Measurements from ENCODE around the gene INPP4A. TPM values are rescaled to one million over a fixed set of nuclear protein-coding genes. Genes with fewer than 3 reads are reported as not detected.

INPP4A gene
- polyA plus RNA-seq, 1 donor (not counting 4 experiments of a cell fraction or from before 2014, with no cell fraction given) = 10.7 TPM

- dilution Hi-C loops (cut with MboI; ENCODE audit: extremely low pct_ligation_motif_present, low sequenced_read_pairs) = no loop called here
- peaks cover 18% of the 10 kb centered on the region for H3K79me2 ChIP-seq (ENCODE audit: control insufficient read depth, insufficient read depth, low read length)
Observed at GRCh38 chr2:98469862-98470544, 25.3 kb downstream of the INPP4A start.

GRCh38 chr2:98470851-98471255, 26.2 kb downstream of the INPP4A start:
- FAIRE-seq = no peak
- H3K9me1 ChIP-seq (ENCODE audit: control insufficient read depth, extremely low read depth, insufficient read depth, low read length) = peaks cover 2% of the 10 kb centered on the region
- H3K27me3 ChIP-seq (ENCODE audit: control insufficient read depth, extremely low read depth, insufficient read depth, low read length) = no peaks in the 10 kb centered on the region
- TF ChIP-seq EZH2 (IDR thresholded peaks at IDR 0.05; ENCODE audit: low read length) = no peak
- TF ChIP-seq, protein P1, sequence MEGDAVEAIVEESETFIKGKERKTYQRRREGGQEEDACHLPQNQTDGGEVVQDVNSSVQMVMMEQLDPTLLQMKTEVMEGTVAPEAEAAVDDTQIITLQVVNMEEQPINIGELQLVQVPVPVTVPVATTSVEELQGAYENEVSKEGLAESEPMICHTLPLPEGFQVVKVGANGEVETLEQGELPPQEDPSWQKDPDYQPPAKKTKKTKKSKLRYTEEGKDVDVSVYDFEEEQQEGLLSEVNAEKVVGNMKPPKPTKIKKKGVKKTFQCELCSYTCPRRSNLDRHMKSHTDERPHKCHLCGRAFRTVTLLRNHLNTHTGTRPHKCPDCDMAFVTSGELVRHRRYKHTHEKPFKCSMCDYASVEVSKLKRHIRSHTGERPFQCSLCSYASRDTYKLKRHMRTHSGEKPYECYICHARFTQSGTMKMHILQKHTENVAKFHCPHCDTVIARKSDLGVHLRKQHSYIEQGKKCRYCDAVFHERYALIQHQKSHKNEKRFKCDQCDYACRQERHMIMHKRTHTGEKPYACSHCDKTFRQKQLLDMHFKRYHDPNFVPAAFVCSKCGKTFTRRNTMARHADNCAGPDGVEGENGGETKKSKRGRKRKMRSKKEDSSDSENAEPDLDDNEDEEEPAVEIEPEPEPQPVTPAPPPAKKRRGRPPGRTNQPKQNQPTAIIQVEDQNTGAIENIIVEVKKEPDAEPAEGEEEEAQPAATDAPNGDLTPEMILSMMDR (optimal IDR thresholded peaks at IDR 0.05 in 1 of 3, IDR thresholded peaks at IDR 0.05 in 1 of 3, conservative IDR thresholded peaks at IDR 0.05 in 1 of 3; ENCODE audit: extremely low read depth in 1 of 3, insufficient read depth in 2 of 3, low read length in 3 of 3) = no peak
- no peaks in the 10 kb centered on the region for H3K9me3 ChIP-seq (ENCODE audit: control insufficient read depth, low read depth, low read length)
- no peak overlapping the region for H3K27ac ChIP-seq (ENCODE audit: control insufficient read depth, insufficient read depth, low read length)
- no peaks in the 10 kb centered on the region for H3K36me3 ChIP-seq (ENCODE audit: control insufficient read depth in 2 of 2, extremely low read depth in 1 of 2, insufficient read depth in 2 of 2, low read length in 2 of 2)
- dilution Hi-C loops (cut with MboI; ENCODE audit: extremely low pct_ligation_motif_present, low sequenced_read_pairs) = no loop called here
- peaks cover 16% of the 10 kb centered on the region for H3K4me1 ChIP-seq (ENCODE audit: control insufficient read depth, extremely low read depth, insufficient read depth, low read length)
- no peak overlapping the region for H2AFZ ChIP-seq (ENCODE audit: control insufficient read depth, low read length)
- no peak overlapping the region for H3K9ac ChIP-seq (ENCODE audit: control insufficient read depth, extremely low read depth, insufficient read depth, low read length)
- H3K4me2 ChIP-seq (ENCODE audit: control insufficient read depth, extremely low read depth, insufficient read depth, low read depth, low read length) = no peak overlapping the region
- DNase-seq (ENCODE audit: low read depth, low spot score) = no peak
- peaks cover 3% of the 10 kb centered on the region for H4K20me1 ChIP-seq (ENCODE audit: control insufficient read depth, extremely low read depth, insufficient read depth, low read length)
- peaks cover 16% of the 10 kb centered on the region for H3K79me2 ChIP-seq (ENCODE audit: control insufficient read depth, insufficient read depth, low read length)
- H3K4me3 ChIP-seq (ENCODE audit: control insufficient read depth in 2 of 3, extremely low read depth in 1 of 3, insufficient read depth in 2 of 3, low read depth in 1 of 3, low read length in 3 of 3) = no peak overlapping the region

More at GRCh38 chr2:98469862-98470544, 25.3 kb downstream of the INPP4A start:
- H2AFZ ChIP-seq (ENCODE audit: control insufficient read depth, low read length) = no peak overlapping the region
- H4K20me1 ChIP-seq (ENCODE audit: control insufficient read depth, extremely low read depth, insufficient read depth, low read length) = peaks cover 3% of the 10 kb centered on the region
- H3K9me3 ChIP-seq (ENCODE audit: control insufficient read depth, low read depth, low read length) = no peaks in the 10 kb centered on the region
- no peak for TF ChIP-seq EZH2 (IDR thresholded peaks at IDR 0.05; ENCODE audit: low read length)
- TF ChIP-seq, protein P1 (optimal IDR thresholded peaks at IDR 0.05 in 1 of 3, IDR thresholded peaks at IDR 0.05 in 1 of 3, conservative IDR thresholded peaks at IDR 0.05 in 1 of 3; ENCODE audit: extremely low read depth in 1 of 3, insufficient read depth in 2 of 3, low read length in 3 of 3) = no peak
- DNase-seq (ENCODE audit: low read depth, low spot score) (no peak), FAIRE-seq (no peak)
- H3K9me1 ChIP-seq (ENCODE audit: control insufficient read depth, extremely low read depth, insufficient read depth, low read length) = peaks cover 2% of the 10 kb centered on the region
- no peak overlapping the region for H3K4me2 ChIP-seq (ENCODE audit: control insufficient read depth, extremely low read depth, insufficient read depth, low read depth, low read length)
- no peak overlapping the region for H3K4me3 ChIP-seq (ENCODE audit: control insufficient read depth in 2 of 3, extremely low read depth in 1 of 3, insufficient read depth in 2 of 3, low read depth in 1 of 3, low read length in 3 of 3)
- H3K27me3 ChIP-seq (ENCODE audit: control insufficient read depth, extremely low read depth, insufficient read depth, low read length) = no peaks in the 10 kb centered on the region
- no peak overlapping the region for H3K9ac ChIP-seq (ENCODE audit: control insufficient read depth, extremely low read depth, insufficient read depth, low read length)
- no peaks in the 10 kb centered on the region for H3K36me3 ChIP-seq (ENCODE audit: control insufficient read depth in 2 of 2, extremely low read depth in 1 of 2, insufficient read depth in 2 of 2, low read length in 2 of 2)
- H3K4me1 ChIP-seq (ENCODE audit: control insufficient read depth, extremely low read depth, insufficient read depth, low read length) = peaks cover 9% of the 10 kb centered on the region
- no peak overlapping the region for H3K27ac ChIP-seq (ENCODE audit: control insufficient read depth, insufficient read depth, low read length)
